ENCODE results near the gene RUSC2.
"Not testable (repeated sequence)": the region's sequence is repeated elsewhere in the genome, so short reads cannot be mapped to it uniquely, and the experiment has no call there.

DNA sequence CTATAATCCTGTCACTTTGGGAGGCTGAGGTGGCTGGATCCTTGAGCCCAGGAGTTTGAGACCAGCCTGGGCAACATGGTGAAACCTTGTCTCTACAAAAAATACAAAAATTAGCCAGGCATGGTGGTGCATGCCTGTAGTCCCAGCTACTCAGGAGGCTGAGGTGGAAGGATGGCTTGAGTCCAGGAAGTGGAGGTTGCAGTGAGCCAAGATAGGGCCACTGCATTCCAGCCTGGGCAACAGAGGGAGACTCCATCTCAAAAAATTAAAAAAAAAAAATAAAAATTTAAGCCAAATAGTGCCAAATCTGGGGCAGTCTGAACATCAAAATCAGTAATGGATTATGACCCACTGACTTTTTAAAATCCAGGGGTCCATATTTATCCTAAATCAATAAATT lies 33.6 kb downstream of the RUSC2 start:
- TF ChIP-seq, protein P1, sequence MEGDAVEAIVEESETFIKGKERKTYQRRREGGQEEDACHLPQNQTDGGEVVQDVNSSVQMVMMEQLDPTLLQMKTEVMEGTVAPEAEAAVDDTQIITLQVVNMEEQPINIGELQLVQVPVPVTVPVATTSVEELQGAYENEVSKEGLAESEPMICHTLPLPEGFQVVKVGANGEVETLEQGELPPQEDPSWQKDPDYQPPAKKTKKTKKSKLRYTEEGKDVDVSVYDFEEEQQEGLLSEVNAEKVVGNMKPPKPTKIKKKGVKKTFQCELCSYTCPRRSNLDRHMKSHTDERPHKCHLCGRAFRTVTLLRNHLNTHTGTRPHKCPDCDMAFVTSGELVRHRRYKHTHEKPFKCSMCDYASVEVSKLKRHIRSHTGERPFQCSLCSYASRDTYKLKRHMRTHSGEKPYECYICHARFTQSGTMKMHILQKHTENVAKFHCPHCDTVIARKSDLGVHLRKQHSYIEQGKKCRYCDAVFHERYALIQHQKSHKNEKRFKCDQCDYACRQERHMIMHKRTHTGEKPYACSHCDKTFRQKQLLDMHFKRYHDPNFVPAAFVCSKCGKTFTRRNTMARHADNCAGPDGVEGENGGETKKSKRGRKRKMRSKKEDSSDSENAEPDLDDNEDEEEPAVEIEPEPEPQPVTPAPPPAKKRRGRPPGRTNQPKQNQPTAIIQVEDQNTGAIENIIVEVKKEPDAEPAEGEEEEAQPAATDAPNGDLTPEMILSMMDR (IDR thresholded peaks at IDR 0.05; ENCODE audit: low read depth, low read length), result not testable (repeated sequence)
- TF ChIP-seq, protein P2, sequence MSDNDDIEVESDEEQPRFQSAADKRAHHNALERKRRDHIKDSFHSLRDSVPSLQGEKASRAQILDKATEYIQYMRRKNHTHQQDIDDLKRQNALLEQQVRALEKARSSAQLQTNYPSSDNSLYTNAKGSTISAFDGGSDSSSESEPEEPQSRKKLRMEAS (IDR thresholded peaks at IDR 0.05; ENCODE audit: low read depth, low read length), result not testable (repeated sequence)
- not testable (repeated sequence) for TF ChIP-seq POLR2A (IDR thresholded peaks at IDR 0.05; ENCODE audit: extremely low read depth, insufficient read length)

Data from NB4 (cell line).